Posterior vena cava (tissue), 2 donors: ENCODE measurements around the gene MRRF. TPM values are rescaled to one million over a fixed set of nuclear protein-coding genes. Genes with fewer than 3 reads are reported as not detected.

Source experiments
- DNase-seq: peaks from one replicate; pipeline ENCODE4 v3.0.0-alpha.2; 2020; ENCODE audit warnings: low spot score
- intact Hi-C, 2 donors: fragments of 100-400 bp; cut with DNase I; formaldehyde crosslinking; loops; one replicate each; pipeline versions ENCODE4 v1.14.1 to v1.14.2; 2022 to 2023
- total RNA-seq, 2 donors: library from RNA; stranded (reverse); fragmentation: NEBNext Ultra II Directional; extraction: Animal tissue kit (Norgen Biotek cat#: 25700); gene quantifications; one replicate each; pipeline ENCODE4 v1.2.1, GENCODE V29; 2021
- donor health status: DM: yes; HTN: yes; CAD: no.
- donor health status: DM: yes; HTN: yes; CAD: no.

MRRF gene
- total RNA-seq, 2 donors from 2014 or later = 23.8 to 27.7 TPM

- intact Hi-C loops = no loop called here
- DNase-seq = peak; percentile 83
These were observed 105.6 kb downstream of the MRRF start for GRCh38 chr9:122370303-122370702.

- peak; percentile 88 for DNase-seq
- intact Hi-C loops = no loop called here
These were observed 106.4 kb downstream of the MRRF start, which contains the start of gene PTGS1 for GRCh38 chr9:122370869-122371755. TSS of gene PTGS1 (plus strand) at chr9:122371024. CDS start at chr9:122371085, 61 bp downstream.

- intact Hi-C loops = no loop called here
- no peak for DNase-seq
These were observed 107.2 kb downstream of the MRRF start for GRCh38 chr9:122371846-122372245.

- intact Hi-C loops = no loop called here
- peak; percentile 81 for DNase-seq
These were observed 108.5 kb downstream of the MRRF start for GRCh38 chr9:122372856-122373845.

GRCh38 chr9:122374885-122375420 lies 110.3 kb downstream of the MRRF start:
- peak; percentile 93 for DNase-seq
- intact Hi-C loops = no loop called here

GRCh38 chr9:122376796-122377195 lies 112.1 kb downstream of the MRRF start:
- peak; percentile 62 for DNase-seq
- intact Hi-C loops = no loop called here

GRCh38 chr9:122377241-122378164 lies 112.8 kb downstream of the MRRF start:
- intact Hi-C loops = no loop called here
- peak; percentile 73 for DNase-seq

GRCh38 chr9:122378236-122378635 lies 113.6 kb downstream of the MRRF start:
- intact Hi-C loops = no loop called here
- peak; percentile 66 for DNase-seq

- DNase-seq = peak; percentile 52
- intact Hi-C loops = no loop called here
These were observed 114.7 kb downstream of the MRRF start for GRCh38 chr9:122379340-122379739.

- no peak for DNase-seq
- intact Hi-C loops = loop anchor here in 1 of 2 donors (2.0 kb wide), 1 partner anchor 69 kb away; no protein-coding TSS in a partner anchor
These were observed 115.6 kb downstream of the MRRF start for GRCh38 chr9:122380293-122380692.

Other genes starting within 250 kb of the MRRF start
- gene TTLL11, start 171.6 kb upstream of the MRRF start, total RNA-seq = 10 to 100 TPM; 11.8 to 20.4 TPM
- 10 to 100 TPM; 36.5 to 38.2 TPM for gene NDUFA8, start 105.1 kb upstream of the MRRF start, total RNA-seq
- 1 to 10 TPM in 1 of 2 donors, under 1 TPM in 1; 0.95 to 1.5 TPM for gene MORN5, start 105.0 kb upstream of the MRRF start, total RNA-seq
- 10 to 100 TPM in 1 of 2 donors, 1 to 10 TPM in 1; 8.3 to 23.6 TPM for gene LHX6, start 35.9 kb upstream of the MRRF start, total RNA-seq
- 10 to 100 TPM; 18.9 to 19.2 TPM for gene RBM18, start within 50 bp of the MRRF start, total RNA-seq
- 10 to 100 TPM; 20.8 to 30.2 TPM for gene PTGS1, start 106.1 kb downstream of the MRRF start, total RNA-seq
- gene OR1J1, start 213.0 kb downstream of the MRRF start, total RNA-seq = not detected
- gene OR1J2, start 245.9 kb downstream of the MRRF start, total RNA-seq = not detected